RPMI7951 (cell line): ENCODE results near the gene HS3ST5. TPM values are rescaled to one million over a fixed set of nuclear protein-coding genes. Genes with fewer than 3 reads are reported as not detected.

ENCODE experiments used
- DNase-seq: peaks from one replicate; pipeline ENCODE4 v3.0.0-alpha.2; 2012; ENCODE audit warnings: low read depth
- total RNA-seq: library from RNA; depleted of rRNA; stranded (reverse); fragments of >200 nt; shearing (Covaris generic); gene quantifications from 2 replicates; pipeline ENCODE4 v1.2.3, GENCODE V29; 2014; rRNA removed

The HS3ST5 gene
- not detected in 2 replicates for total RNA-seq

DNA sequence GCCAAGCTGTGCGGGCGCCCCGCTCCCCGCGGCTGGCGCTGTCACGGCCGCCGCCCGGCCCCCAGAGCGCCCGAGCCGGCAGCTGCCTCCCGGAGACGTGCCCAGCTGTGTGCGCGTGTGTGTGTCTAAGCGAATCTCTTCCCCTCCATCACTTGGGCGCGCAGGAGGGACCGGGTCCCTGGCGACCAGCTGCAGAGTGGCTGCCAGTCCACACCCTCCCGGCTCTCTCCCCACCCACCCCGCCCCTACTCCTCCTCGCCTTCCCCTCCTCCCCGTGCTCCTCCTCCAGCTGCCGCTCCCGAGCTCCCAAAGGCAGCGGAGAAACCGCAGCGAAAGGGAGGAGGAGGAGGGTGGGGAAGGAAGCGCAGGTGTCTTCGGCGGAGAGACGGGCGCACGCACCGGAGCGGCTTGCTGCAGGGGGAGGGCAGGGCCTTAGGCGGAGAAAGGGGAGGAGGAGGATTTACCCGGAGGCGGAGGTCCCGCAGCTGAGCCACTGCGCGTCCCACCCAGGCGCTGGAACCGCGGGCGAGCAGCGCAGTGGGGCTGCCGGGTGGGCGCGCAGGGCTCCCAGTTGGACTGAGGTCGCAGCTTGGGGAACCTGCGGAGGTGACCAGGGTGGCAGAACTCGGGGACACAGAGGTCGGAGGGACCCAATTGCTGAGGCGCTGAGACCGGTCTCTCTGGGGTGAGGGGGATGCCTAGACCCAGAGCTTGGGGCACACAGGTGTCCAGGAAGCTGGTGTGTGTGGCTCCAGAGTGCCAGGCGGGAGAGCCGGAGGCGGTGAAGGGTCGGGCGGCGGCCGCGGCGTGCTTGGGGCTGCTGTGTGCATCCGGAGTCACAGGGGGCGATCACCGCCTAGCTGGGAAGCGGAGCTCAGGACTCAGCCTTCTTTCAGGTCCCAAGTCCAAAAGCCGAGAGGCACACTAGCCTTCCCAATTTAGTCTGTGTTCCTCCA lies at the start of gene HS3ST5:
TSS of gene HS3ST5 (minus strand) at position 198 of the 956 bp plus-strand sequence. CDS start 280,178 bp downstream, outside the sequence.
- DNase-seq: peak; percentile 9

- no peak for DNase-seq
Measured at GRCh38 chr6:114390176-114390575, 47.4 kb upstream of the HS3ST5 start.

GRCh38 chr6:114389111-114389510 lies 46.3 kb upstream of the HS3ST5 start:
- DNase-seq: peak; percentile 1

DNA sequence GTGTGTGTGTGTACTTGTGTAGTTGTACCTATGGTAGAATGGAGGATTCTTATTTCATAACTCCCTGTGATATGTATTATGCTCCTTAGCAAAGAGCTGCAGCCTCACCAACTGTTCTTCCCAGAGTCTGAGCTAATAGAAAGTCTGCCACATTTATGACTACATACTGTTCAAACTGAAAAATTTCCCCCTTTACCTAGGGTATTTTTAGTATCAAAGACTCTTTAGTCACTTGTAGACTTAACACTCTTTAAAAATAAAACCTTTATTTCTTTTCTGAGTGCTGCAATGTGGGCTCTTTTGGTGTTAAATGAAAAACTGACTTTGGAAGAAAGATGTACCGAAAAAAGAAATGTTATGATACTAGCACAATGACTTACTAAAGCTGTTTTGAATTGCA lies 39.6 kb upstream of the HS3ST5 start:
- DNase-seq: no peak

GRCh38 chr6:114377881-114378280 lies 35.1 kb upstream of the HS3ST5 start:
- DNase-seq: no peak

- no peak for DNase-seq
Measured at GRCh38 chr6:114376611-114377175, 33.9 kb upstream of the HS3ST5 start.

DNA sequence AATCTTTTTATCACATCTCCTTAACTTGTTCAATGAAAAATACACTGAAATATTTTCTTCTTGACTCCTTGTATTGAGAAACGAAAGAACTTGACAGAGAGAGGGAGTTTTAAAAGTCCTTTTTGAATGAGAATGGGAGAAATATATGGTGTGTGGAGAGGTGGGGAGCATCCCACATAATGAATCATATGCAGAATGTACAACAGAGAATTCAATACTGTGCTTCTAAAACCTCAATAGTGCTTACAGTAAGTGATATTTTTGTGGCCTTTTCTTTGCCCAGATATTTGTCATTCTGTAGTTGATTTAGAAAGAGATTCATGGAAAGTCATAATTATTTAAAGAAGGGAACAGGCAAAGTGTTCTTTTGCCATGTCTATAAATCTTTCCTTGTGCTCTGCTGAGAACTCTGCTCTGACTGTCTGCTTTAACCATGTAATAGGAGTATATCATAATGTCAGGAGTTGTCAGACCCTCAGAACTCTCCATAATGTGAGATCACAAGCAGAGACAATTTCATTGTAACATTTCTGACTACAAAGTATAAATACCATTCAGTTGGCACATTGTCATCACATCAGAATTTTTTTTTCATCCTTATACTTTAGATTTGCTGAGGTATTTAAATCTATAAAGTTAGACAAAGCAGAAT lies 32.8 kb upstream of the HS3ST5 start:
- no peak for DNase-seq

GRCh38 chr6:114367315-114367961 lies 24.6 kb upstream of the HS3ST5 start:
- DNase-seq: no peak

GRCh38 chr6:114366899-114367298 lies 24.1 kb upstream of the HS3ST5 start:
- DNase-seq: no peak

DNA sequence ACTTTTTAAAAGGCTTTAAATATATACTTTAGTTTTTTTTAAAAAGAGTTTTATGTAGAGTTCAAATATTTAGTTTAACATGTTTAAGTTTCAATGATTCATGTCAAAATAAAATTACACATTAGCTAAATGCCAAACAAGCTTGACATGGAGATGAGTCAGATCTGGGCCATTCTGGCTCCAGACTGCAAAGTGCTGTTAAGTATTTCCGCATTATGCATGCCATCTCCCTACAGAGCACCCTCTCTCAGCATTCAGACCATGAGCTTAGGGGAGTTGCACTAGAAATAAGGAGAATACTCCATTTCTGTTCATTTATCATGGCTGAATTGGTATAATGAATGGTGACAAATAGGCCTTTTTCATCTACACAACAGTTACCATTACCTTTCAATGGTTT lies 21.5 kb upstream of the HS3ST5 start:
- no peak for DNase-seq

DNA sequence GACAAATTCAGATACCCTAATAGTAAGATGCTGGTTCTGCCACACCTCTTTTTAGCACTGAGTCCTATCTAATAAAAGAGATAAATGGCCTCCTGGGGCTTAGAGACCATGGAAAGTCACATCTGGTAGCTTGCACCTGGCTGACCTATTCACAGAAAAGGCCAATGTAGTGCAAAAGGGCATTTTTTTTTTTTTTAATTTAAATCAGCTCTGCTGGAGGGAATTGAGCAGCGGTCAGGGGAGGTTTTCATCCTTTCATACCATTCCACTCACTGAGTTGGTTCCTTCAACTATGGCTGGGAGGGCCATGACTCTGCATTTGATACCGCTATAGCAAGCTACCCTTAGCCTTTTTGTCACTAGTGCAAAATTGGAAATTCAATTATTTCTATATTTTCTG lies 20.1 kb upstream of the HS3ST5 start:
- DNase-seq: no peak

GRCh38 chr6:114362396-114362795 lies 19.6 kb upstream of the HS3ST5 start:
- DNase-seq: no peak

- no peak for DNase-seq
Measured at GRCh38 chr6:114361036-114361435, 18.2 kb upstream of the HS3ST5 start.

GRCh38 chr6:114355300-114355699 lies 12.5 kb upstream of the HS3ST5 start:
- no peak for DNase-seq

DNA sequence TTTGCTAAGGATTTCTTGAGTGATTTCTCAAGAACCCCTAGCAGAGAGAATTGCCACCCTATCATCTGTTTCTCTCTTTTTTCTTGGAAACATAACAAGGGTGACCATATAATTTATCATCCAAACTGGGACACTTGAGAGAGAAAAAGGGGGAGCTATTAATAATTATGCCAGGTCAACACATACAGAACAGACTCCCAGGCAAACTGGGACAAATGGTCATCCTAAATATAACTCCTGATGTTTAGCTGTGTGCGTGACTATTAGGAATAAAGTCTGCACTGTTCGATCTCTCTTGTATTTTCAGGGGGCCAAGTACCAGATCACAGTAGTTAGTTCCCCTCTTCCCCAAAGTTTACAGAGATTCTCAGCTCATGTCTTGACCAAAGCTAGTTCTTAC lies 11.7 kb upstream of the HS3ST5 start:
- no peak for DNase-seq

DNA sequence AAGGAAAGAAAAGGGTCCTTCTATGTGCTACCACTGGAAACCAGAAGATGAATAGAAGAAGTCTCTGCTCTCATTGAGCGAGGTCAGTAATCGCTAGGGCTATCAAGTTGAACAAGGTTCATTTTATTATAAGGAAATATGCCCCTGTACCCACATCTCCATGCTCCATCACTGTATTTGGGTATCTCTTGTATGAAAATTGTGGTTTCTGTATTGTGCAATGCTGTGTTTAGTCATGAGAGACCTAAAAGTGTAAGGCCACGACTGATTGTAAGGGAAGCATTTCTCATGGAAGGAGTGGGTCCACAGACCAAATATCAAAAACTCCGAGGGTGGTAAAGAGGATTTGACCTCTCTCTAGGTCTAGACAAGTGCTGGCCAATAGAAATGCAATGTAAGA lies 3.6 kb upstream of the HS3ST5 start:
- no peak for DNase-seq

- DNase-seq: no peak
Measured at GRCh38 chr6:114344971-114345275, 2.1 kb upstream of the HS3ST5 start.

- no peak for DNase-seq
Measured at GRCh38 chr6:114344246-114344970, 1.6 kb upstream of the HS3ST5 start.

DNA sequence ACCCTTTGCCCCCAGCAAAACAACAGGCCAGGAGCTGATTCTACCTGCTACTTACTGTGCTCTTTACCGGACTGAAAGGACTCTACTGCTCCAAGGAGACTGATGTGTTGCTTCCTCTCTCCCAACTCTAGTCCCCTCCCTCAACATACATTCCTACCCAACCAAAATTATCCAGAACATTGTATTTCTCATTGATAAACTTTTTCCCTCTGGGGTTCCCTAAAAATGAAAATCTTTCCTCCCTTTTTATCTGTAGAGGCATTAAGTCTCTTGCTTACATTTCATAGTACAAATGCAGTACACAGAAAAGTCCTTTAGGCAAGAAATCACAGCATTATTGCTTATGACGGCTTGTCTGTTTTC lies 940 bp upstream of the HS3ST5 start:
- DNase-seq: no peak

DNA sequence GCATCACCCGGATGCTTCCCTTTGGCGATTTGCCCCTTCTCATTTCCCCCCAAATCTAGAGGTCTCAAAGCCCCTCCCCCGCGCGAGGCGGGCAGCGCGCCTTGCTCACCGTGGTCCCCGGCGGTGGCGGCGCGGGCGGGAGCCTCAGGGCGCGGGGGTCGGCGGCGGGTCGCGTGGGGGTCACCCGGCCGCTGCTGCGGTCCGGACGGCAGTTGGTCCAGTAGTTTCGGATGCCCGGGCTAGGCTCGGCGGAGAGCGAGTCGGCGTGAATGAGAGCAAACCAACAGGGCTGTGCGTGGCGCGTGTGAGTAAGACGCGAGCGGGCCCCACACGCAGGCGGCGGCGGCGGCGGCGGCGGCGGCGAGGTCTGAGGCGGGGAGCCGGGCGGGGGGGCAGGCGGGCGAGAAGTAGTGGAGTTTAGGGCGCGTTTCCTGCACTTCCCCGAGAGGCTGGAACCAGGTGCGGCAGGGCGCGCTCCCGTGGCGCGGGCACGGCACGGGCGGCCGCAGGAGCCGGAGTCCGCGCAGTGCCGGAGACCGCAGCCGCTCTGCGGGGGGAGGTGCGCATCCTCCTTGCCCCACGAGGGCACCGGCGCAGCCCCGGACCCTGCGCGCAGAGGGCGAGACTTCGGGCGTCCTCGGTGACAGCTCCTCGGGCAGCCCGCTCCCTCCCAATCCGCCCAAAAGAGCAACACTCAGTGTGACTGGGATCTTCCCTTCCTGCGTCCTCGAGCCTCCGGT lies 567 bp downstream of the HS3ST5 start:
- no peak for DNase-seq

- DNase-seq: no peak
Measured at GRCh38 chr6:114339706-114340105, 3.1 kb downstream of the HS3ST5 start.
